NCI-H146 treated with DMSO at 0.1 percent for 48 hours (cell line): ENCODE data around the gene GFAP.
A peak's percentile ranks its signal among the peaks of the same experiment; 100 is the strongest.

Source experiments
- DNase-seq: peaks from one replicate; lab custom pipeline; 2025; ENCODE audit not compliant: unreplicated experiment; lab: John Stamatoyannopoulos, UW

The GFAP gene

DNA sequence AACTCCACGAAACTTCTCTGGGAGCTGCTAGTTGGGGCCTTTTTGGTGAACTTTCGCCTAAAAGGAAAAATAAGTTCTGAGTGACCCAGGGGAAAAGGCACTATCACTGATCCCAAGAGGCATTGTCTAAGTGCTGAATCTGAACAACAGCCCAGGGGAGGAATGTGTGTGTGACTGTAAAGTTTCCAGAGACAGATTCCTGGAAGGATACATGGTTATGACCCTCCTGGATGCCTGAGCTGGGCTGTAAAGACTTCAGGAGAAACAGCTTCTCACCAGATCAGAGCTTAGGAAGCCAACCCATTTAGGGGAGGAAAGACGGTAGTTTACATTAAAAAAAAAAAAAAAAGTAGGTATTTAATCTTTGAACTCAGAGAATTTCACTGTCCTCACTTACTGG lies 47.5 kb downstream of the GFAP start:
- no peak for DNase-seq

DNA sequence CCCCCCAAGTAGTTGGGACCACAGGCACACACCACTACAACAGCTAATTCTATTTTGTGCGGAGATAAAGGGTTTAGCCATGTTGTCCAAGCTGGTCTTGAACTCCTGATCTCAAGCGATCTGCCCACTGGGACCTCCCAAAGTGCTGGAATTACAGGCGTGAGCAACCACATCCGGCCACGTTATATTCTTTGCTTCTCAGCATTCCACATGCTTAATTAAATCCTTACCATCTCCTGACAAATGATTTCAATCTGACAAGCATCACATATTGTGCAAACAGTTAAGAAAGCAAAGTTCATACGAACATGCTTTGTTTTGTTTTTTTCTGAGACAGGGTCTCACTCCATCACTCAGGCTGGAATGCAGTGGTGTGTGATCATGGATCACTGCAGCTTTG lies 49.4 kb downstream of the GFAP start:
- DNase-seq: no peak

DNA sequence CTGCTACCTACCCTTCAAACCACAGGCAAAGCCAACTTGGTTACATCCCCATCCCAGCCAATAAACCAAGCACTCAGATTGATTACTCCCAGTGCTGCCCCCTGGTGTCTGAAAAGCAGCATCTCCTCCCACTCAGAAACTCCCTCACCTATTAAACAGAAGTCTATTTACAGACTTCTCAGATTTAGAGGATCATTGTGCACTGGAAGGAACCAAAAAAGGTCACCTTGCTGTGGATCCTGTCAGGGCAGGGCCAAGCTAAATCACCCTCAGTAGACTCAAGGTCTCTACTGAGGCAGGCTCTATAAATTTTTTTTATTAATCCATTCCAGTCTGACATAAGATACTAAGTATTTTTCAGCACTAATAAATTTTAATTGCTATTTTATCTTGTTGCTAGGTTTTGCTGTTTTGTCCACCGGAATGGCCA lies 50.1 kb downstream of the GFAP start:
- DNase-seq: peak; percentile 35

DNA sequence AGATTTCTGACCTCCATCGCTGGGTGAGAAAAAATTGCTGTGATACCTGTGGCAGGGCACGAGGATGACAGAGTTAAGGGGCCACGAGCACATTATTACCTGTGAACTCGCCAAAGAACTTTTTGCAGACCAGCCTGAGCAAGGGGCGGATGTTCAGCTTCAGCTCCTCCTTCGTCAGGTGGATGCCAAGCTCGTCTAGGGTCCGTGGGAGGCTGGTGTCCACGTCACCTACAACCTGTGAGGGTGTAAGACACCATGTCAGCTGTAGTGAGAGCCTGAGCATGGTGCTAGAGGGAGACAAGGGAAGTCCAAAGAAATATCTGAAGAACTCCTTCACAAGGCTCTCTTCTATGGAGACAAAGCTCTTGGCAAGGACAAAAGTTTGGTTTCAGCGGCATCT lies 50.5 kb downstream of the GFAP start:
- no peak for DNase-seq

DNA sequence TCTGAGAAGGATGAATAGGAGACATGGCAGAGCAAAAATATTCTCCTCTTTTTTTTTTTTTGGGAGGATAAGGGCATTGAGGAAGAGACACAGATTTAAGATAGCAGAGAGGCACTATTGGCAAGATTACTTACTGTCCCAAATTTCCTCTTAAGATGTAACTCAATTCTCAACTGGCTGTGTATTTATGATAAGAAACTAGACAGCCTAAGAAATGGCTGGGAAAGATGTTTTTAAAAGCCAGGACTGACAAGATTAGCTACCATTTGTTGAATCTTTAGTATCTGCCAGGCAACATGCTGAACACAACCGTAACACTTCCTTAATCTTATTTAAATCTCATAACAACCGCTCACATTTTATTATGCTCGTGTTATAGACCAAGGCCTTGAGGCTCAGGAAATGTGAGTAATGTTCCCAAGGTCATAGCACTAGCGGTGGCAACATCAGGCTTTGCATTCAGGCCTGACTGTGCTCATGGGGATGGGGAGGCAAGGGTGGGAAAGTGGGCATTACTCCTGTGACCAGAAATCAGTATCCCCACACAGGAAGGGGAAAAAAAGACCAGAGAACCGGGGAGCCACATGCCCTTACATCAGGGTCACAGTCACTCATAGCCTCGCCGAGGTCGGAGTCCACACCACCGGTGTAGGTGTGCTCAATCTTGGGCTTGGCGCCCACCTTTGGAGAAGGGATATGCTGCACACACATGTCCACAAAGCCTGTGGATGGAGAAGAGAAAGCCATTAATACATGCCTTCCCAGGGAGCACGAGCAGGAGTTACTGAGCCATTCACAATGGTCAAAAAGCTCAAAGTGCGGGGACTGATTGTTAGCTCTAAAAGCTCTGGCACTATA lies 52.0 kb downstream of the GFAP start:
- DNase-seq: no peak

DNA sequence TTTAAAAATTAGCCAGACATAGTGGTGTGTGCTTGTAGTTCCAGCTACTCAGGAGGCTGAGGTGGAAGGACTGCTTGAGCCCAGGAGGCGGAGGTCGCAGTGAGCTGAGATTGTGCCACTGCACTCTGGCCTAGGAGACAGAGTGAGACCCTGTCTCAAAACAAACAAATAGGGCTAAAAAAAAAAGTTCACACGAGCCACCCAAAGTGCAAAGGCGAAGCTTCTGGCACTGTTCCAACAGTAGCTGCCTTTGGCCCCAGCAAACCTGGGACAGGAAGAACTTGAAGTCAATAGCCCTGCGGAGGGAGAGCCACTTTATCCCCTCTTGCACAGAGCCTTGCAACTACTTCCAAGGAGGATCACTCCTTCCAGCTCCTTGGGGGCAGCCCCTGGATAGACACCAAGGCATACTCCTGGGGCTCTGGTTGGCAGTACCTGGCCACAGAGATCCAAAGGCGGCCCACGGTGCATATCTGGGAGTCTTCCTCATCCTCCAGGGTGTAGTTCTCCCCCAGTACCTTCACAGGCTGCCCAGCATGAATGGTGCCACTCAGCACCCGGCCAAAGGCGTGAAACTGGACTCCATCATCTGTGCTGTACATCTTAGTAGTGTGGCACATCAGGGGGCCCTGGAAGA lies 52.9 kb downstream of the GFAP start:
- DNase-seq: no peak

DNA sequence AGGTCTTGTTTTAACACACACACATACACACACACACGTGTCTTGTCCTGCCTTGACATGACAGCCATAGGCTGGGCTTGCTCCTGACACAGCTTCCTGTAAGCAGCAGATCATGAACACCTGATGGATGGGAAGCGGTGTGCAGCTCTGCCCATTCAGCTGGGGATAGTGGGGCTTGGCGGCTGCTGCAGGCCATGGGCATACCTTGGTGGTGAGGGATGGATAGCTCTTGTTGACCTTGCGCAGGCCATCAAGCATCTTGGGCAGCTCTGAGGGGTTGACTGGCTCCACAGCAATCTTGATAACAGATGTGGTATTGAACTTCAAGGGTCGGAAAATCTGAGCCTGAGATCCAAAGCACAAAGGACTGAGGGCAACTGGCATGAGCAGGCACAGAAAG lies 55.6 kb downstream of the GFAP start:
- DNase-seq: no peak

DNA sequence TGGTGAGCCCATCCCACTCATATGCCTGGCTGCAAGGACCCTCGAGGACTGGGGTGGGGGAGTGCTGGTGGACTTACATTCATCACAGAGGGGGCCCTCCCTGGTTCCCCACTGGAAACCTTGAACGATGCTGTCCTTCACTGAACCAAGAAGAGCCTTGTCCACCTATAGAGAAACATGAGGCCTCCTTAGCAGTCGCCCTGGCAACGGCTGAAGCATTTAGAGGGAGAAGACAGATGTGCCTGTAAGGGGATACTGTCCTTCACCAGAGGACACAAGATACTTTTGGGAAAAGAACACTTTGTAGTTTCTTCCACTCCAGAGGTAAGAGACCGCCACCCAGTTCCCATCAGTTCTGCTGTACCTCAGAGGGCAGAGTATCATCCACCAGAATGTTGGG lies 61.1 kb downstream of the GFAP start:
- no peak for DNase-seq
